ENCODE measurements around the gene PODXL2.

The PODXL2 gene

DNA sequence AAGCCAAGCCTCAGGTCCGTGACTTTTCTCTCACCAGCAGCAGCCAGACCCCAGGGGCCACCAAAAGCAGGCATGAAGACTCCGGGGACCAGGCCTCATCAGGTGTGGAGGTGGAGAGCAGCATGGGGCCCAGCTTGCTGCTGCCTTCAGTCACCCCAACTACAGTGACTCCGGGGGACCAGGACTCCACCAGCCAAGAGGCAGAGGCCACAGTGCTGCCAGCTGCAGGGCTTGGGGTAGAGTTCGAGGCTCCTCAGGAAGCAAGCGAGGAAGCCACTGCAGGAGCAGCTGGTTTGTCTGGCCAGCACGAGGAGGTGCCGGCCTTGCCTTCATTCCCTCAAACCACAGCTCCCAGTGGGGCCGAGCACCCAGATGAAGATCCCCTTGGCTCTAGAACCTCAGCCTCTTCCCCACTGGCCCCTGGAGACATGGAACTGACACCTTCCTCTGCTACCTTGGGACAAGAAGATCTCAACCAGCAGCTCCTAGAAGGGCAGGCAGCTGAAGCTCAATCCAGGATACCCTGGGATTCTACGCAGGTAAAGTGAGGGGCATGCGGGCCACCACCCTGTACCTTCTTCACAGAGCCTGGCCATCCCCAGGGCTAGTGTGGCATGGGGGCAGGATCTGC is 31.8 kb downstream of the PODXL2 start:
- DNase-seq, result no peak

DNA sequence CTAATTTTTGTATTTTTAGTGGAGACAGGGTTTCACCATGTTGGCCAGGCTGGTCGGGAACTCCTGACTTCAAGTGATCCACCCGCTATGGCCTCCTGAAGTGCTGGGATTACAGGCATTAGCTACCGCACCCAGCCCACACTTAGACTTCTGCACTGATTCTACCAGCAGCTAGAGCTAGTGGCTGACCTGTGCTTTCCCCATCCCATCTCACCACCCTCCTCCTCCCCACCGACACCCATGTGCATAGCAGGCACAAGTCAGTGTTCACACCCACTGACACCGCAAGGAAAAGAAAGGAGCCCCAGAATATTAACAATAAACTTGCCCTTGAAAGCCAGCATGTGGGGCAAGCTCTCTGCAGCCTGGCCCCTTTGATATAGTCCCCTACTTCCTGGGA is 32.6 kb downstream of the PODXL2 start:
- DNase-seq, result no peak

DNA sequence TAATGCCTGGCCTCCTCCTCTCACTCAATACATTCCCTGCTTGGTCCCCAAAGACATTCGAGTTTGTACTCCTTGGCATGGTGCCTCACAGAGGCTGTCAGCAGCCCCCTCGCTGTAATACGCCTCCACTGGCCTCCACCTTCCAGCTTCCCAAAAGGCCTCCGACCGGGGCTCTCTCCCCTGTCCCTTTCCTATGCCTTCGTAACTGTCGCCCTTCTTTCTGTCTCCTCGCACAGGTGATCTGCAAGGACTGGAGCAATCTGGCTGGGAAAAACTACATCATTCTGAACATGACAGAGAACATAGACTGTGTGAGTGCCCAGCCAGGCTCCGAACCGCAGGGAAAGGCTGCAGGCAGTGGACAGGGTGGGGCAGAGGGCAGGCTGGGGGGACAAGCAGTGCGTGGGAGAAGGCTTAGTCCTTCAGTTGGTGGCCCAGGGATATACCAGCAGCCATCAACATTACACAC is 33.0 kb downstream of the PODXL2 start:
- DNase-seq, result no peak

DNA sequence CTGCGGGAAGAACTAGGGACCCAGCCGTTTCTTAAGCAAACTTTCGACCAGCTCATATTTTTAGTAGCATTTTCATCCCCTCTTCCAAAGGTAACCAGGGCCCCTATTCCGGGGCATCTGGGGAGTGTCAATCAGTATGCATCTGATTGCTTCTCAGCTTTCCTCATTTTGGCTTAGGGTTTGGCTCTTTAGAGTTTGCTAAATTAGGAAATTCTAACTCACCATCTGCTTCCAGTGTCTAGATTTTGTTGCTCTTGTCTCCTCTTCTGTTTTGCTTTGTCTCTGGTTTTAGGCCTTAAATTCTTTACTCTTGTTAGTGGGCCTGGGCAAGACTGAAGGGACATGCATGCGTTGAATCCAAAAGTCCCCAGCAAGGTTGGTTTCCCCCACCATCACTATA is 34.2 kb downstream of the PODXL2 start:
- no peak for DNase-seq

DNA sequence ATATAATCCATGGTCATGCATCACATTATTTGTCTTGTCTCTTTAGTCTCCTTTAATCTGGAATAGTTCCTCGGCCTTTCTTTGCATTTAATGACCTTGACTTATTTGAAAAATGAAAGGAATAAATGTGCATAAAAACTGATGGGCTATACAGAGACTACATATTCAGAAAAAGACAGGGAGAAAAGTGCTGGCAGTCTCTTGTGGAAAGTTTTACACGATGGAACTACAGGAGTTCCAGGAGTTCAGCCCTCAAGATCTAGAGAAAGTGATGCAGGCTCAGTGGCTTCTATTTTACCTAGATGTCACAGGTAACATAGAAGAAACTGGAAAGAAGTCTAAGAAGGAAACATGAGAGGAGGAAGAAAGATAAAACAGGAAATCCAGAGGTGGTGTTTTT is 36.2 kb downstream of the PODXL2 start:
- DNase-seq, result no peak

DNA sequence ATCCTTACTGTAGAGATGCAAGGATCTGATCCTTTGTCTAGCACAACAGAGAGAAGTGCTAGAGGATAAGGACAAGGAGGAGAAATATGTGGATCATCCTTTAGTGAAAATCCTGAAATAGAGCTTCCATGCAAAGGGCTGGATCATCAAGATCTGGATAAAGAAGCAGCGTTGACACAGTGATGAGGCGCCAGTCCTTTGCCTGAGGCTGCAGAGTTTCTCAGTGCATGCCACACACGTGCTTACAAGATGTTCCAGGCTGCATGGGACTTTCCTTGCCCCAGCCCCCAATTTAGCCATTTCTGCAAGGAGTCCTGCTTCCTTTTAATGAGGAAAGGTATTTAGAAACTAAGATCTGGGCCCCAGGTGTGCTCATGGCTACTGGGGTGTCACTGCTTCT is 36.6 kb downstream of the PODXL2 start:
- peak; percentile 47 for DNase-seq

DNA sequence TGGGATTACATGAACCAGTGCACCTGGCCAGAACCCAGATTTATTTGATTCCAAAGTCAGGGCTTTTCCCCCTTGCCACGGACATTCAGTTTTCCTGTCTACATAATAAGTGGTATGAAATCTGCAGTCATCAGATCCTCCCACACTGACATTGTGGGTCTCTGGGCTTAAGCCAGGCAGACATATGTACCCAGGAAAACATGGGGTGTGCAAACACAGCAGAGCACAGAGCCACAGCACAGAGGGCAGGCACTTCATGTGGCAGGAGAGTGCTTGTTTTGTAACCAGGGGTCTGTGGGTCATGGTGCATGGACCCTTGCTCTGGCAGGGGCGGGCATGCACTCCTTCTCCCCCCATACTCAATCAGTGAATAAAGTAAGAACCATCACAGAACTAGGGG is 37.7 kb downstream of the PODXL2 start:
- no peak for DNase-seq

DNA sequence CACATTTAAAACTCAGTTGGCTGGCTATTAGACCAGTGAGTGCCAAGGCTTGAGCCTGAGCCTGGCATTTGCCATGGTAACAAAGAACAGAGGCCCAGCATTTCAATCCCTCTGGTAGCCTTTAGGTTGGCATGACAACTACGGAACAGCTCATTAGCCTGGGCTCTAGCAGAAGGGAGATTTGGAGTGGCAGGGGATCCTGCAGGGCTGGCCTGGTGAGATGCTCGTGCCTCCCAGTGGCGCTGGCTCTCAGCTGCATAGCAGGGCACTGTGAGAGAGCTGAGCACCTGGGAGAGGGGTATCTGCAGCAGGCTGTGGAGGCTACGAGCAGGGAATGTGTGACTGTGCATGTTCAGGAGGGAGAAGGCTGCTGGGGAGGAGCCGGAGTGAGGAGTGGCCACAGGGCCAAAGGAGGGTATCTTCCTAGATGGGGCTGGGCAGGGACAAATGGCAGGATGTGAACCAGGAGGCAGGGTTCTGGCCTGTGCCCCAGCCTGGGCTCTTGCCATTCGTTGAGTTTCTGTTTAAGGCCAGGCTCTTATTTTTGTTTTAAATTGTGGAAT is 38.2 kb downstream of the PODXL2 start:
- DNase-seq, result no peak

DNA sequence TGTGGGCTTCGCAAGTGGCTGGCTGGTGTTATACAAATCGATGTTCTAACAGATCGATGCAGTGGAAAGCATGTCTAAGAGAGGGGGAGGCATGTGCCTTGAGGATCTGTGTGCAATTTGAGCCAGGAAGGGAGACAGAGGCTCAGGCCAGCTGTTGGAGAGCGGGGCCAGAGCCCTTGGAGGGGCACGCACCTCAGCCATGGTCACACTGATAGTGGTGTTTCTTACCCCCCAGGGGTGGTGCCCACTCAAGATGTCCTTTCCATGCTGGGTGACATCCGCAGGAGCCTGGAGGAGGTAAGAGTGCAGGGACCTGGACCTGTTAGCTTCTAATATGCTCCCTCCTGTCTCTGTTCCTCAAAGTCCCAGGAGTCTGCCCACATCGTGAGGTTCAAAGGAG is 39.9 kb downstream of the PODXL2 start:
- no peak for DNase-seq

DNA sequence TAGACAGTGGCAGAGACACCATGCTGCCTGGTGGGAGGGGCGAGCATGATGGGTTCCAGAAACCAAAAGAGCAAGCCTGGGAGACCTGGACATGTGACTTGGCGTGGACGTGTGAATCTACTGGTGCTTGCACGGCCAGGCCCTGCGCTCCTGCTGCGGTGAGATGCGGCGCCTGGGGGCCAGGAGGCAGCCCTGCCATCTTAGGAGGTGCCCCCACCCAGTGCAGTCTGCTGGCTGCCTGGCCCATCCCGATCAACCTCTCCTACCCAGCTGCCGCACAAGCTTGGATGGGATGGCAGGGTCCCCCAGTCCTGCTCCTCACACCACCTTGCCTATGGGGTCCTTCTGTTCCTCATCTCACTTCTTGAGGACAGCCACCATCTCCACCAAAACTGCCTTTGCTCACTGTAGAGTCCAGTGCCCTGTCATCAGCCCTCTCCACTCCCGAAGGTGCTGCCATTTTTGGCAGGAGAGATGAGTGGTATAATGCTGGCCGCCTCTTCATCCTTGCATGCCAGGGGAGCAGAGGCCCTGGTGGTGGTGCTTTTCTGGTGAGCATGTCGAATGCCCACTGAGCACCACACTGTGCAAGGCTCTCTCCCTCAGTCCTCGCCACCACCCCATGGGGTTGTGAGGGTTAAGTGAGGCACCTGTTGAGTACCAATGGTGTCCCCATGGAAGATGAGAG is 40.7 kb downstream of the PODXL2 start:
- DNase-seq, result no peak

DNA sequence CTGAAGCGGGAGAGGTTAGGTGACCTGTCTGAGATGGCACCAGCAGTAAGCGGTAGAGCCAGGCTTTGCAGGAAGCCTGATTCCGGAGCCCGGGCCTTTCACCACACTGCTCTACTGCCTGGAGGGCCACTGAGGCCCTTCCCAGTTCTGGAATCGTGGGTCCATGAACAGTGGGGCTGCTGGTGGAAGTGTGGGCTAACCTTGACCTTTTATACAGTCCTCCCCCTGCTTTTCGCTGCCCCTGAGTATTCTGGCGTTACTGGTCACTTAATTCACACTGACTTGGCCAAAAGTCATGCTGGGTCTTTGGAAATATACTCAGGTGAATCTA is 41.2 kb downstream of the PODXL2 start:
- DNase-seq, result no peak

DNA sequence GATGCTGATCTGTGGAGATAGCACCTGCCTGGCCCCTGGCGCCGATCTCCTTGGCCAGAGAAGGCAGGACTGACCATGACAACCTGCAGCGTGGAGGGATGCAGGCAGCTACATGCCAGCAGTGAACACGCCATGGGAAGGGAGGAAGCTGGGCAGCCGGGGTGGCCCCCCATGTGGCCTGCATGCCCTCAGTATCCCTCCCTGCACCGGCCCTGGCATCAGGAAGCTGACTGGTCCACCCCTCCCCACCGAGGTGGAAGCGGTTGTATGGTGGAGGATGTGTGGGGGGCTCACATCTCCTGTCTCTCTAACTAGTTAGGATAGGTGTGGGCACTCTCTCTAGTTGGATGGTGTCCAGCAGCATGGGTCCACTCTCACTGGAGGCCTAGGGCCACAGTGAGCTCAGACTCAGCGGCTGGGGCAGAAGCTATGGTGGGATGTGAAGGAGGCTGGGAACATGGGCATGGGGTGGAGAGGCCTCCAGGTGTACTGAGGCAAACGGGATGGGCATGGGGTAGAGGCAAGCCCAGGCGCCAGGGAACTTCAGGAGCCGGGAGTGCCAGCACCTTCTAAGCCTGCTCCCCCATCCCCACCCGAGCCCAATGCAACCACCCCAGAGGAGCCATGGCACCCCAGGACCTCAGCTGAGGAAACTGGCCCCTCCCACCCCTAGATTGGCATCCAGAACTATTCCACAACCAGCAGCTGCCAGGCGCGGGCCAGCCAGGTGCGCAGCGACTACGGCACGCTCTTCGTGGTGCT is 42.0 kb downstream of the PODXL2 start:
- no peak for DNase-seq

DNA sequence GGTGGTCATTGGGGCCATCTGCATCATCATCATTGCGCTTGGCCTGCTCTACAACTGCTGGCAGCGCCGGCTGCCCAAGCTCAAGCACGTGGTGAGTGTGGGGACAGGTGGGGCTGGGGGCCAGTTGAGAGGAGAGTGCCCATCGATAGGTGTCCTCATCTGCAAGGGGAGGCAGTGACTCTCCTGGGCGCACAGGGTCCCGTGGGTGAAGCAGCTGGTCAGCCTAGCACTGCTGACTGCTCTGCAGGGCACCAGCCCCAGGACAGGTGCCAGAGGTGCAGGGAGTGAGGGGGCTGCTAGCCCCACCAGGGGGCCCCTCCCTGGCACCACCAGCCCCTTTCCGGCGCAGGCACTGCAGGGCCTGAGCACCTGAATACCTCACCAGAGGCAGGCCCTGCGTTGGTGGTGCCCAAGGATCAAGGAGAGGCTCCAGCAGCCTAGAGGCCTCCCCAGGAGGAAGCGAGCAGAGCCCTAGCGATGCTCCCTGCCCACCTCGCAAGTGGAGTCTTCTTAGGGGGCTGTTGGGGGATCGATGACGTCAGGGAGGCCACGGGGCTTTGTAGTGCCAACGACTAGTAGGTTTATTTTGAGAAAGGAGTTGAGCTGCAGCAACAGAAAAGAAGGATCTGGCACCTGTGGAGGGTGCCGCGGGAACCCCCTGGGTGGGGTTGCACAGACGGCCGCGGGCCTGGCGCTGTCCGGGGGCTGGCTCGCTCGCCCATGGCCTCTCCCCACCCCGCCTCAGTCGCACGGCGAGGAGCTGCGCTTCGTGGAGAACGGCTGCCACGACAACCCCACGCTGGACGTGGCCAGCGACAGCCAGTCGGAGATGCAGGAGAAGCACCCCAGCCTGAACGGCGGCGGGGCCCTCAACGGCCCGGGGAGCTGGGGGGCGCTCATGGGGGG is 42.8 kb downstream of the PODXL2 start:
- DNase-seq, result peak; percentile 10

DNA sequence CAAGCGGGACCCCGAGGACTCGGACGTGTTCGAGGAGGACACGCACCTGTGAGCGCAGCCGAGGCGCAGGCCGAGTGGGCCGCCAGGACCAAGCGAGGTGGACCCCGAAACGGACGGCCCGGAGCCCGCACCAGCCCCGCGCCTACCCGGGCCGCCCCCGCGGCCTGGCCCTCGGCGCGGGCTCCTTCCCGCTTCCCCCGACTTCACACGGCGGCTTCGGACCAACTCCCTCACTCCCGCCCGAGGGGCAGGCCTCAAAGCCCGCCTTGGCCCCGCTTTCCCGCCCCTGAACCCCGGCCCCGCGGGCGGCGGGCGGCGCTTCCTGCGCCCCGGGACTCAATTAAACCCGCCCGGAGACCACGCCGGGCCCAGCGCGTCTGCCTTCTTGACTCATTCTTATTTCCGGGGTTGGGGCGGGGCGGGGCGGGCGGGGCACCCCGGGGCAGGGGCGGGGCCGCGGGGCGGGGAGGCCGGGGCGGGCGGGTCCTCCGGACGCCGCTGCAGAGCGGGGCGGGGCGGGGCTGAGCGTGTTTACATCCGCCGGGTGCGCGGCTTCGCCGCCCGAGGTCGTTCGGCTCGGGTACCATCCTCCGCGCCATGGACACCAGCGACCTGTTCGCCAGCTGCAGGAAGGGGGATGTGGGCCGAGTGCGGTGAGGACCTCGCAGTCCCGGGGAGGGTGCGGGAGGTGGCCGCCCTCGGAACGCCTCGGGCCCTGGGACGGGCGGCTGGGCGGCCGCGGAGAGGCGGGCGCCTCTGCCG is 43.6 kb downstream of the PODXL2 start, which contains the start of gene ABTB1:
ABTB1 (plus strand) TSS at position 524 of the 762 bp plus-strand sequence; CDS start at position 598, 74 bp downstream.
- peak; percentile 81 for DNase-seq

DNA sequence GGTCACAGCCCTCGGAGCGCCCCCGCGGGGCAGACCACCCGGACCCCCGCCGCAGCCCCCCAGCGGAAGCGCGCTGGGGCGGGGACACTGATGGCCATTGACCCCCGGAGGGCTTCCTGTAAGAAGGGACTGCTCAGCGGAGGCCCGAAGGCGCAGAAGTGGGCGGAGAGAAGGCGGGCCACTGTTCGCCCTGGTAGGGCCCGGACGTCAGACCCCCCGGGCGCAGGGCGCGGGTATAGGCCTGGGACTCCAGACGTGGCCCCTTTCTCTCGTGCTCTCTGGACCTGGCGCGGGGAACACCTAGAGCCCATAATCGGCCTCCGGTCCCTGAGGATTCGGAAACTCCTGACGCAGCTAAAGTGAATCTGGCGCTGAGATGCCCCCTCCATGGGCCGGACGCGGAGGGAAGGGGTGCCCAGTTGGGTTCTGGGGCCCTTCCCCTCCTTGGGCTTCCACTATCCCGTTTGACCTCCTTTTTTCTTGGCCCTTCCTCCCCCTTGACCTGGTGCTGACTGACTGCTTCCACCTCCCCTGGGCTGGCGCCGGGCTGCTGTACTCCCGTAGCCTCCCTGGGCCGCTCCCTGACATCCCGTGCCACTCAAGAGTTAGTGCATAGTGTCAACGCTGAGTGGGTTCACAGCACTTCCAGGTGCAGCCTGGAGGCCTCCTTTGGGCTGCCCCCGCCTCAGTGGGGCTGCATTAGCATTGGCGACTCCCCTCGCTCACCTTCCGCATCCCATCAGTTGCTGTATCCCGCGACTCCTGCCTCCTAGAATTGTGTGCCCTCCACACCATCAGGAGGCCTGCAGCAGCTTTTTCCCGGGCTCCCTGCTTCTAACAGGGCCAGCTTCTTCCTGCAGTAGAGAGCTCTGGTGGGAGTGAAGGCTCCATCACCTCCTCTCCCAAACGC is 44.5 kb downstream of the PODXL2 start:
- peak; percentile 61 for DNase-seq

DNA sequence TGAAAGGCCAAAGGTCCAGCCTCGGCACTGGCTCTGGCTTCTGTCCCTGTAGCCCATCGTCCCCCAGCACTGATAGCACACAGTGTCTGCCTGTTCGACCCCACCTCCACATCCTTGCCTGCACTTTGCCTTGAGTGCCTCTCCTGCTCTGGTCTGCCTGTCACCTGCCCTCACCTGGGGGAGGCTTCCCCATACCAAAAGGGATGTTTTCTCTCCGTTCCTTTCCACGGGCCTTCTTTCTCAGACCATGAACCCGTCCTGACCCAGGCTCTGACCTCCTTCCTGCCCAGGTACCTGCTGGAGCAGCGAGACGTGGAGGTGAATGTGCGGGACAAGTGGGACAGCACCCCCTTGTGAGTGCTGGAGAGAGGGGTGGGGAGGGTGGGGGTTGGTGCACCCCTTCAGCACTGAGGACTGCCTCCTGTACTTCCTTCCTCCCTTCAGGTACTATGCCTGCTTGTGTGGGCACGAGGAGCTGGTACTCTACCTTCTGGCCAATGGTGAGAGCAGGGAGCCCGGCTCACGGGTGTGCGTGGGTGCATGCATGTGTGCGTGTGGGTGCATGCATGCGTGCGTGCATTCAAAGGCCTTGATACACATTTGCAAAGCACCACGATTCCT is 45.2 kb downstream of the PODXL2 start:
- no peak for DNase-seq

DNA sequence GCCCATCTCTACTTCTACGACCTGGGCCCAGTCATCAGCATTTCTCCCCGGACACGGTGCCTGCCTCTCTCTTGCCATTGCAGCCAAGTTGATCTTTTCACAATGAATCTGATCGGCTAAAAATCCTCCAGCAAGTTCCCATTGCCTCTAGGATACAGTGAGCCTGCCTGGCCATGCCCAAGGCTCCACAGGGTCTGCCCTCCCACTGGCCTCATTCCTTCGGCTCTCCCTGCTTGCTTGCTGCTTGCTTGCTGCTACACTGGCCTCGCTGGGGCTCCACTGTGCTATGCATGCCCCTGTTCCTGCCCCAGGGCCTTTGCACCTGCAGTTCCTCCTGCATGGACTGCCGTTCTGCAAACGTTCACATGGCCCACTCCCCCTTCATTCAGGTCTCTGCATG is 45.8 kb downstream of the PODXL2 start:
- no peak for DNase-seq

DNA sequence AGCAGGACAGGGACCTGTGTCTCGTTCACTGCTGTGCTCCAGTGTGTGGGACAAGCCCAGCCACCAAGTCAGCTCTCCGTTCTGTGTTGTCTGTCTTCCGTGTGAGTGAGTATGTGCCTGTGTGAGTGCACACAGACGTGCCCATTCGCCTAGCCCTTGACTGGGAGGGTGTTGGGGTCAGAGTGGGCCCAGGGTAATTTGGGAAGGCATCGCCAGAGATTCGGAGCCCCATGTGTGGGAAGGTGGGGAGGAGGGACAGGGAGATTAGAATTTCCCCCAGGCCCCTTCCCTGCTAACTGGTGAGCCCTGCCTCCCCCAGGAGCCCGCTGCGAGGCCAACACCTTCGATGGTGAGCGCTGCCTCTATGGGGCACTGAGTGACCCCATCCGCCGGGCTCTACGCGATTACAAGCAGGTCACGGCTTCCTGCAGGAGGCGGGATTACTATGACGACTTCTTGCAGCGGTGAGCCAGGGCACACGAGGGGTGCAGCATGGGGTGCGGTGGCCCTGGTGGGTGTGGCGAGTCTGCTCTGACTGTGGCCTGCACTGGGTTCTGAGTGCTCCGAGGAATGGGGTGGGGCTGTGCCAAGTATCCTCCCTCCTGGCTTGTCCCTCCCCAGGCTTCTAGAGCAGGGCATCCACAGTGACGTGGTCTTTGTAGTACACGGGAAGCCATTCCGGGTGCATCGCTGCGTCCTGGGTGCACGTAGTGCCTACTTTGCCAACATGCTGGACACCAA is 46.8 kb downstream of the PODXL2 start:
- DNase-seq, result no peak

DNA sequence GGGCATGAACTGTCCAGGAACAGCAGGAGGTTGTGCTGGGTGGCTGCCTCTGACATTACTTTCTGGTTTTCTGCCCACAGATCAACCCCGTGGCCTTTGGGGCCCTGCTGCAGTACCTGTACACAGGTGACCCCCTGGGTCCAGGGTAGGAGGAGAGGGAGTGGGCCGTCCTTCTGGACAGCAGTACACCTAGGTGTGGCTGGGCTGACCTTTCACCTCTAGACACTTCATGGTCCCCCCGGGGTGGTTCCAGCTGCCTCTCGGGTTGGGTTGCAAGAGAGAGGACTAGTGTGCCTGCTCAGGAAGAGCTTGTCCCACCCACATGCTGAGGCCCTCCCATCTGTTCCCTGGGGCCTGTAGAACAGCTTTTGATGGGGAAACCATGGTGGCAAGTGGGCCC is 47.5 kb downstream of the PODXL2 start:
- DNase-seq, result no peak

All from EL (cell line).